ENCODE data around the gene IGSF22. TPM values are rescaled to one million over a fixed set of nuclear protein-coding genes. Genes with fewer than 3 reads are reported as not detected.

IGSF22 gene
- total RNA-seq: 6.2 TPM

DNA sequence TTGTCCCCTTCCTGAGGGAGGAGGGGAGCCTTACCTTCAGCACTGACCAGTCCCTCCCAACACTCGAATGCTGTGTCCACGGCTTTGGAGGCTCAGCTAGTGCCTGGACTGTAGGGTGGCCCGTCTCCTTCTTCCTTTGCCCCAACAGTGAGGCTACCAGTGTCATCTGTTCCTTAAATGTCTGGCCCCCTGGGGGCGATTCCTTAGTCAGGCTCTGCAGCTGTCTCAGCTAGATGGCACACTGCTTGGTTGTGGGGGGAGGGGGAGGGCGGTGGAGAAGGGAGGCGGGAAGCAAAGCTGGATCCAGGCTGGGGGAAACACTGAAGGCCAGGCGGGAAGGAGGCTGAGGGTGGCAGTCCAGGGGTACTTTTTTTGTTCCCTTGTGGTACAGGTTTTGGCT lies at the start of gene IGSF22:
IGSF22 (minus strand) TSS at position 149 of the 400 bp plus-strand sequence. CDS start 1,952 bp downstream, outside the sequence.
- DNase-seq: peak; percentile 70

DNA sequence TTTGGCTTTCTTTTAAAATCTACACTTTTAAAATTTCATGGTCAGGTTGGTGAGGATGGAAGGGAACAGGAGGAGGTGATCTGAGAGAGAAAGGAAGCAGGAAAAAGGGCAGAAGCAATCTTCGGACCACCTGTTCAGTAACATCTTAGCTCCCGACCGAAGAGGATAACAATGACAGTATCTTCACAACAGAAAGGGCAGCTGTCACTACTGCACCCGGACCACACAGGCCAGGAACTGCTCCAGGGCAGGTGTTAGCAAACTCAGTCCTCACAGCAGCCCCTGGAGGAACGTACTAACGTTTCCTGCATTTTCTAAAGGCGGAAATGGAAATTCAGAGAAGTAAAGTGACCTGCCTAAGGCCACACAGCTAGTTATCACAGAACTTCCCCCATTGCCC lies 48.8 kb upstream of the IGSF22 start:
- no peak for DNase-seq

DNA sequence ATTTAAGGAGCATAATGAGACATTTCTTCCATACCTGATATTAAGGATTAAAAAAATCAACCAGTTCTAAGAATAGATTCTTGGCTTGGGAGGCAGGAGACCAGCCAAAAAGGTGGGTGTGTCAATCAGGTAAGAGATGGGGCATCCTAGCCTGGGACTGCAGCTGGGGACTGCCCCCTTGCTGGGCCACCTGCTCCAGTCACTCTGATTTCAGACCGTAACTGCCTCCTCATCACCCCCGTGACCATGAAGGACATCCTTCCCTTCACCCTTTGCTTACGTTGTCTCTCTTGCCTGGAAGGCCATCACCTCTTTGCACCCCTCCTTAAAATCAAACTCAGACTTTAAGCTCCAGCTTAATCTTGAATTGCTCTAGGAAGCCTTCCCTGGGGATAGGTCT lies 47.7 kb upstream of the IGSF22 start:
- DNase-seq: no peak

GRCh38 chr11:18773104-18773503 lies 47.1 kb upstream of the IGSF22 start:
- DNase-seq: no peak

DNA sequence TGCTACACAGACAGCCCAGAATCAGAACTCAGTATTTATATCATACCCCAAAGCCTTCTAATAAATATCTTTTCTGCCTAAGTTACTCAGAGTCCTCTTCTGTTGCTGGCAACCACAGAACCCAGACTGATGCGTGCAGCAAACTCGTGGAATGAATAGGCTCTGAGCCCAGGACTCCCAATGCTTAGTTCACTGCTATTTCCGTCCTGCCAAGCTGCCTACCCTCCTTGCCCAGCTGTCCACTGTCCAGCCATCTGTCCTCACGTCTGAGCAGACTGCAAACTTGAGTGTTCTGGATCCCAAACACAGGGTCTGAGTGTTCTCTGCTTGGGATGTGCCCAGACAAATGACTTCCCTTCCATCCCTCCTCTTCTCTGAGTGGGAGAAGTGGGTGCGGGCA lies 46.2 kb upstream of the IGSF22 start:
- peak; percentile 32 for DNase-seq

- no peak for DNase-seq
These were observed 45.5 kb upstream of the IGSF22 start for GRCh38 chr11:18771266-18772035.

DNA sequence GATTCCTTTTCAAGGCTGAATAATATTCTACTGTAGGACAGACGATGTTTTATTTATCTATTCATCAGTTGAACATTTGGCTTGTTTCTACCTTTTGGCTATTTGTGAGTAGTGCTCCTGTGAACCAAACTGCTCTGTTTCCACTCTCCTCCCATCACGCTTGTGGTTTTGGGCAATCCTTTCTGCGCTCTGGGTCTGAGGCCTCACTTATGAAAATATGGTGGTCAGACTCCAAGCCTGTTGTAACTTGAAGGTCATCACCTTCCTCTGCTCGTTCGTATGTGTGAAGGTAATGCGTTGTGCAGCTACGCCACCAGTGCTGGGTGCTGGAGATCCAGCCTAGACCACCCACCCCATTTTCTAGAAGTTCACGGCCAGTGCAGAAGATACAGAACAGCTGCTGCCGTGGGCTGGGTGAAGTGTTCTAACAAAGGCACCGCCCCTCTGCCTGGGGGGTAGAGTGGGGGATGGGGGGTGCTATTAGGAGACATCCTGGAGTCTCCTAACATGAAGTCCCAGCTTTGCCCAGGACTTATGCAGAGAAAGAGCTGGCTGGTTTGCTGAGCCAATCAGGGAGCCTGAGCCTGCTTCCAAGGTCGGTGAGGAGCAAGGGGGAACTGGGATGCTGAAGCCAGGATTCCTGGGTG lies 44.6 kb upstream of the IGSF22 start:
- DNase-seq: no peak

GRCh38 chr11:18769802-18770456 lies 43.9 kb upstream of the IGSF22 start:
- DNase-seq: no peak

DNA sequence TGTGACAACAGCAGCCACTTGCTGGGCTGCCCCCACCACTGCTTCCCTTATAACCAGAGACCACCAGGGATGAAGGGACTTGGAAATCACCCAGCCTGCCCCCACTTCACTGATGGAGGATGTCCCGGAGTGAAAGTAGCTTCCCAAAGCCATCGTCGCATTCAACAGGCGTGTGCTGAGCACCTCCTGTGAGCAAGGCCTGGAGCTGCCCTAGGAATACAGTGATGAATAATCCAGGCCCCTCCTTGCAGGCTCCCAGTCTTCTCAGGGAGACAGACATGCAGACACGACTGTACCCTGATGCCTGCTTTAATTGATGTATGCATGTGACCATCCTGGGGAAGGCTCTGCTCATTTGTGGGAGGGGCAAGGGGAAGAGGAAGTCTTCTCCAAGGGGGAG lies 43.0 kb upstream of the IGSF22 start:
- DNase-seq: no peak

DNA sequence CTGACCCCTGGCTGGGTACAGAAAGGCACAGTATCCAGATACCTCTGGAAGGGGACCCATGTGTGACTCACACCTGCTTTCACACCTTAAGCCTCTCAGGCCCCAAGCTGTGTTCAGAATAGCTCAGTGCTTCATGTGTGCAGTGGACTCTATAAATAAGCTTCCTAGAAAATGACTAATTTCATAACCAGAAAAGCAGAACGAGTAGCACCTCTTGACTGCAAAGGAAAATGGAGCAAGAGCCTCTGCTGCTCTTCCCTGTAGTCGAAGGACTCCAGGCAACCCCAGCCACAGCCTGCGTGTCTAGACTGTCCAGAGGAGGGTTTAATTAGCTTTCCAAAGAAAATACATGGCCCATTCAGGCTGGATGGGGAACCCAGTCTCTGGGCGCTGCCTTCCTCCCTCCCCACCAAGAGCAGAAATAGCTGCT lies 42.5 kb upstream of the IGSF22 start:
- no peak for DNase-seq

DNA sequence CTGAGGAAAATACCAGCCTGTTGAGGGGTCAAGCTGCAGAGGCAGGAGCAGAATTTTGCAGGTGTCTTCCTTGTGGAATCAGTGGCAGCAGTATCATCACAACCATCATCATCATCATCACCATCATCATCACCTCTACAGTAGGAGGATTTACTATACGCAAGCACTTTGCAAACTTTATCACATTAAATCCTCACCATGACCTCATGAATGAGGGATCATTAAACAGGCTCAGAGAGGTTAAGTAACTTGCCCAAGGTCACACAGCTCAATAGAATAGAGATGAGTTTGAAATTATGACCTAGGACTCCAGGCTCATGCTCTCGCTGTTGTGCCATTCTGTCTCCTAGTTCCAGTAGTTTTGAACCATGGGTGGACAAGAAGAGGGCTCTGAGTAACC lies 40.0 kb upstream of the IGSF22 start:
- DNase-seq: no peak

- DNase-seq: no peak
These were observed 39.6 kb upstream of the IGSF22 start for GRCh38 chr11:18765554-18765953.

- DNase-seq: no peak
These were observed 35.8 kb upstream of the IGSF22 start for GRCh38 chr11:18761741-18762140.

- no peak for DNase-seq
These were observed 35.2 kb upstream of the IGSF22 start for GRCh38 chr11:18761144-18761543.

DNA sequence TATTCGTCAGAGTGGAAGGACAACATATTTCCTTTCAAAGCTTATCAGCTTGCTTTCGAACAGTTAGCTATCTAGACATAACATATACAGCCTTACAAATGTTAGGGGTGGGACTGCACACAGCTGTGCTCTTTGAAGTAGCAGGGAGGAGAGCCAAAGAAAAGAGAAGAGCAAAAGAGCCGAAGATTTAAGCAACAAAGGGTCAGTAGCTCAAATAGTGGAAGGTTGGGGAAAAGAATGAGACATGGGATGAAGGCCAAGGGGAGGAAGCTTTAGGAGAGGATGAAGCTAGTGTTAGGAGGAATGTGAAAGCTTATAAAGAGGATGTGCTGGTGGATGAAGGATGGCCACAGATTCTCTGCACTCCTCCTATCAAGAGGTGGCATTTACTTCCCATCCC lies 31.8 kb upstream of the IGSF22 start:
- no peak for DNase-seq

DNA sequence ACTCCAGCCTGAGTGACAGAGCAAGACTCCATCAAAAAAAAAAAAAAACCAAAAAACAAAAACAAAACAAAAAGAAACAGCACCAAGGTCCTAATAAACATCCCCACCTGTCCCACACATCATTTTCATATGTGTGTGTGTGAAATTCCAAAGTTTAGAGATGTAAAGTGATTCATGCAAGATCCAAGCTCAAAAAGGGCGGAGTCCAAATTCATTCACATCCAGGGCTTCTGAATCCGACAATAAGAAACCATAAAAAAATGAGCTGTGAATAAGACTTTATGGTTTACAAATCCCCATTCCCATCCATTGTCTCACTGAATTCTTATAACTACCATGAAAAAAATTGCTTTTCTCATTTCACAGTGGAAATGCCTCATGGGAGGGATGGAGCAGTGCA lies 30.9 kb upstream of the IGSF22 start:
- DNase-seq: no peak

GRCh38 chr11:18754308-18754707 lies 28.3 kb upstream of the IGSF22 start:
- DNase-seq: no peak

DNA sequence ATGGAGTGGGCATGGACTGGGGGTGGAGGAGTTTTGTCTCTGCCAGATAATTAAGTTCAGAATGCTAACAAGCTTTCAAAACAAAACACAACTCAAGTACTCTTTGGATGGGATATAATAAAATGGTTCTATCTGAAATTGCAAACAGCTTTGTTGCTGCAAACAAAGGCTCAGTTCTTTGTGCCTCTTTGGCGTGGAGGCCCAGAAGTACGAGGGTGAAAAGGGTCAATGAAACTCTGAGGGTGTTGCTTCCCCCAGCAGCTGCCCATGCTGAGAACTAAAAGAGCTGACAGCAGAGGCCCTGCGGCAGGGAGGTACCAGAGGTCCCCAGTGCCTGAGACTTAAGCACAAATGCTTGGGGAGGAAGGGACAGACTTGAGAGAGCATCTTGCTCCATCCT lies 26.5 kb upstream of the IGSF22 start:
- no peak for DNase-seq

DNA sequence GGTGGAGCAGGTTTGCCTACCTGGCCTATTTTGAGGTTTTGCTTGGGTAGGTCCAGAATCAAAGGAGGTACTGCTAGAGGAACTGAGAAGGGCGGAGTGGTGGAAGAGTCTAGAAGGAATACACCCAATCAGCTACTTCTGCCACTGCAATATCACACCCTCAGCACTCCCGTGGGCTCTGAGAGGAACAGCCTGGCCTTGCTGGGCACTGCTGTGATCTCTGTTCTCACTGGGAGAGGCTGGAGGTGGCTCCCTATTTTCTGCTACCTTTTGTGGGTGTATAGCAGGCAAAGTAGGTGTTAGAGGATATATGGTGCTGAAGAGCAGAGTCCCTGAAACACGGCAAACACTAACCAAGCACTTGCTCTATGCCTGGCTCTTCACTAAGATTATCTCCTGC lies 25.0 kb upstream of the IGSF22 start:
- DNase-seq: no peak

DNA sequence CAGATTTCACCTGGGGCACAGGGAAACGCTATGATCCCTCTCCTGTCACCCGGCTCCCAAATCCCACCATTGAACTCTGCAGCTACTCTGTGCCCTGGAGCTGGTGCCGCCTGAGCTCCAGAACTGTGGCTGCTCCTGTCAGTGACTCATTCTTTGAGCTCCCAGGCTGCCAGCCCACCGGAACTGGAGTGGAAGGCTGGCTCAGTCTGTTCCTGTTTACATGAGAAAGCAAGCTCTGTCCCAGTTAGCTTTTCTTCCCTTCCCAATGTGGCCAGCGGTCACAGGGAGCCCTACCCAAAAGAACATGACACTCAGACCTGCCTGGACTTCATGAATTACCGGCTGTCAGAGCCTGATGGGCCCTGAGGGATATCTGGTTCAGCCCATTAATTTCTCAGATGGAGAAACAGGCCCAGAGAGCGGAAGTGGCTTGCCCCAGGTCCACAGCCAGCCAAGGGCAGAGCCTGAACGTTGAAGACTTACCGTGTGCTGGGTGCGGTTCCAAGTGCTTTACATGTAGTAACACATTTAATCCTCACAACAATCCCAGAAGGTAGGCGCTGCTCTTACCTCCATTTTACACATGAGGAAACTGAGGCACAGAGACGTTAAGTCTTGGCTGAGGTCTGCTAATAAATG lies 23.8 kb upstream of the IGSF22 start:
- no peak for DNase-seq

- DNase-seq: no peak
These were observed 22.9 kb upstream of the IGSF22 start for GRCh38 chr11:18748766-18749365.

DNA sequence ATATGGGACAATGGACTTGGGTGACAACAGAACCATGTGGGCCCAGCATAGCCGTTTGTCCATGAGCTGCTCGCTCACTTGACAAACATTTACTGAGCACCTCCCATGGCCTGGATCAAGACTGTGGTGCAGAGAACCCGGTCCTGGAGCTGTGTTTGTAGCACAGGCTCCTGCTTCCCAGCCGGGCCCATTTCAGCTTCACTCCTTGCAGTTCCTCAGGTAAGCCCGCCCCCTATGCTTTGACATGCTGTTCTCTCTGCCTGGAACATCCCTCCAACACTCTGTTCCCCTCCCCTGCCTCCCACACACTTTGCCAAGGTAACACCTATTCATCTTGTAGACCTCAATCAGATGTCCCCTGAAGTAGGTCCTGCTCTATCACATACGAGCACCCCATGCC lies 19.3 kb upstream of the IGSF22 start:
- no peak for DNase-seq
